GM13976 (cell line): ENCODE measurements around the gene SPANXC.

Experiments used
- DNase-seq: peaks from one replicate; pipeline ENCODE4 v3.0.0; 2012; ENCODE audit warnings: low spot score
- in situ Hi-C: fragments of 300-500 bp; cut with MboI; formaldehyde crosslinking; loops from one replicate; pipeline ENCODE4 v1.12.0; 2022; ENCODE audit warnings: low sequenced_read_pairs, mixed read lengths, inconsistent platforms; ENCODE audit not compliant: unreplicated experiment
- TF ChIP-seq, protein P1 (sequence below): IDR thresholded peaks from 2 replicates; pipeline ENCODE4 v1.5.1; 2012; ENCODE audit warnings: borderline replicate concordance, mild to moderate bottlenecking; ENCODE audit not compliant: insufficient read depth; ENCODE audit errors: extremely low read depth, missing control alignments, control extremely low read depth

SPANXC gene

DNA sequence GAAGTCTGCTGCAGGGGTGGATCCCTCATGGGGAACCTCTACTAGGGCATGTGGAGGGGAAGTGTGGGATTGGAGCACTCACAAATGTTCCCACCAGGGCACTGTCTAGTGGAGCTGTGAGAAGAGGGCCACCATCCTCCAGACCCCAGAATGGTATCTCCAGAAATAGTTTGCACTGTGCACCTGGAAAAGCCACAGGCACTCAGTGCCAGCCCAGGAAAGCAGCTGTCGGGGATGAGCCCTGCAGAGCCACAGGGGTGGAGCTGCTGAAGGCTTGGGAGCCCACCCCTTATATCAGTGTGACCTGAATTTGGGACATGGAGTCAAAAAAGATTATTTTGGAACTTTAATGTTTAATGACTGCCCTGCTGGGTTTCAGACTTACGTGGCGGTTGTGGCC is 40.4 kb downstream of the SPANXC start:
- in situ Hi-C loops, result no loop called here
- DNase-seq, result no peak
- TF ChIP-seq, protein P1, sequence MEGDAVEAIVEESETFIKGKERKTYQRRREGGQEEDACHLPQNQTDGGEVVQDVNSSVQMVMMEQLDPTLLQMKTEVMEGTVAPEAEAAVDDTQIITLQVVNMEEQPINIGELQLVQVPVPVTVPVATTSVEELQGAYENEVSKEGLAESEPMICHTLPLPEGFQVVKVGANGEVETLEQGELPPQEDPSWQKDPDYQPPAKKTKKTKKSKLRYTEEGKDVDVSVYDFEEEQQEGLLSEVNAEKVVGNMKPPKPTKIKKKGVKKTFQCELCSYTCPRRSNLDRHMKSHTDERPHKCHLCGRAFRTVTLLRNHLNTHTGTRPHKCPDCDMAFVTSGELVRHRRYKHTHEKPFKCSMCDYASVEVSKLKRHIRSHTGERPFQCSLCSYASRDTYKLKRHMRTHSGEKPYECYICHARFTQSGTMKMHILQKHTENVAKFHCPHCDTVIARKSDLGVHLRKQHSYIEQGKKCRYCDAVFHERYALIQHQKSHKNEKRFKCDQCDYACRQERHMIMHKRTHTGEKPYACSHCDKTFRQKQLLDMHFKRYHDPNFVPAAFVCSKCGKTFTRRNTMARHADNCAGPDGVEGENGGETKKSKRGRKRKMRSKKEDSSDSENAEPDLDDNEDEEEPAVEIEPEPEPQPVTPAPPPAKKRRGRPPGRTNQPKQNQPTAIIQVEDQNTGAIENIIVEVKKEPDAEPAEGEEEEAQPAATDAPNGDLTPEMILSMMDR, result no peak
